ENCODE results near the gene GHR. TPM values are rescaled to one million over a fixed set of nuclear protein-coding genes. Genes with fewer than 3 reads are reported as not detected.

The GHR gene
- total RNA-seq, 1 donor from 2014 or later, result 2.3 TPM

GRCh38 chr5:42507451-42508097 is 84.3 kb downstream of the GHR start:
- no peak overlapping the region for H3K9ac ChIP-seq (ENCODE audit: low read length)
- no peaks in the 10 kb centered on the region for H3K79me2 ChIP-seq (ENCODE audit: insufficient read depth, low read length)
- Mint-ChIP-seq H3K9me3 (ENCODE audit: unreplicated experiment) (no peaks in the 10 kb centered on the region), H3K4me1 (ENCODE audit: low read depth, unreplicated experiment) (peaks cover 4% of the 10 kb centered on the region), H3K4me3 (ENCODE audit: unreplicated experiment) (no peak overlapping the region), H3K27ac (ENCODE audit: unreplicated experiment) (no peak overlapping the region), H3K36me3 (ENCODE audit: low read depth, unreplicated experiment) (no peaks in the 10 kb centered on the region), H3K27me3 (ENCODE audit: low read depth, unreplicated experiment) (no peaks in the 10 kb centered on the region)
- no peak for FAIRE-seq
- H3K4me2 ChIP-seq (ENCODE audit: low read length), result no peak overlapping the region
- no peak overlapping the region for H3K27ac ChIP-seq (ENCODE audit: low read depth, low read length)
- H3K4me3 ChIP-seq (ENCODE audit: insufficient read depth, low read depth, low read length), result no peak overlapping the region
- no peaks in the 10 kb centered on the region for H3K27me3 ChIP-seq (ENCODE audit: insufficient read depth, low read length)
- no peaks in the 10 kb centered on the region for H3K4me1 ChIP-seq (ENCODE audit: insufficient read depth, low read length)
- H2AFZ ChIP-seq (ENCODE audit: low read depth, low read length), result no peak overlapping the region
- H3K36me3 ChIP-seq (ENCODE audit: insufficient read depth, low read length), result no peaks in the 10 kb centered on the region
- H4K20me1 ChIP-seq (ENCODE audit: insufficient read depth, low read length), result no peaks in the 10 kb centered on the region
- DNase-seq (ENCODE audit: low read depth), result no peak
- TF ChIP-seq CTCF (IDR thresholded peaks at IDR 0.05; ENCODE audit: insufficient read depth, low read depth, low read length), result no peak
- TF ChIP-seq EZH2 (IDR thresholded peaks at IDR 0.05; ENCODE audit: insufficient read depth, low read length), result no peak
- H3K9me3 ChIP-seq (ENCODE audit: insufficient read depth, low read depth, low read length), result no peaks in the 10 kb centered on the region

DNA sequence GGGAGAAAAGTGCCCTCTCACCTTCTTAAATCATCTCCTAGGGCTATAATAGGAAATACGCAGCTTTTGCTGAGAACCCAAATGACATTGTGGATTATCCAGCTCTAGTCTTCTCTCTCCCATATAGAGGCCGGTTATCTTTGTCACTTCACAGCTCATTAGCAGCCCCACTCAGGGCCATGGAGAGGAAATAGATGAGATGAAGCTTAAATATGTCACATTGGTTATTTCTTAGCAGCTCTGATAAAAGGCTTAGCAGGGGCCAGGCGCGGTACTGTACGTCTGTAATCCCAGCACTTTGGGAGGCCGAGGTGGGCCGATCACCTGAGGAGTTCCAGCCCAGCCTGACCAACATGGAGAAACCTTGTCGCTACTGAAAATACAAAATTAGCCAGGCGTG is 90.0 kb downstream of the GHR start:
- Histone ChIP-seq H3K4me1 (ENCODE audit: insufficient read depth, low read length) (no peaks in the 10 kb centered on the region), H3K27ac (ENCODE audit: low read depth, low read length) (no peak overlapping the region), H3K36me3 (ENCODE audit: insufficient read depth, low read length) (no peaks in the 10 kb centered on the region), H3K9me3 (ENCODE audit: insufficient read depth, low read depth, low read length) (no peaks in the 10 kb centered on the region), H3K4me3 (ENCODE audit: insufficient read depth, low read depth, low read length) (no peak overlapping the region), H3K9ac (ENCODE audit: low read length) (no peak overlapping the region), H2AFZ (ENCODE audit: low read depth, low read length) (no peak overlapping the region), H3K27me3 (ENCODE audit: insufficient read depth, low read length) (no peaks in the 10 kb centered on the region), H3K79me2 (ENCODE audit: insufficient read depth, low read length) (no peaks in the 10 kb centered on the region), H3K4me2 (ENCODE audit: low read length) (no peak overlapping the region), H4K20me1 (ENCODE audit: insufficient read depth, low read length) (no peaks in the 10 kb centered on the region)
- TF ChIP-seq EZH2 (IDR thresholded peaks at IDR 0.05; ENCODE audit: insufficient read depth, low read length) (no peak), CTCF (IDR thresholded peaks at IDR 0.05; ENCODE audit: insufficient read depth, low read depth, low read length) (no peak)
- FAIRE-seq, result no peak
- no peaks in the 10 kb centered on the region for H3K36me3 Mint-ChIP-seq (ENCODE audit: low read depth, unreplicated experiment)
- H3K4me1 Mint-ChIP-seq (ENCODE audit: low read depth, unreplicated experiment), result no peaks in the 10 kb centered on the region
- DNase-seq (ENCODE audit: low read depth), result no peak
- H3K9me3 Mint-ChIP-seq (ENCODE audit: unreplicated experiment), result no peaks in the 10 kb centered on the region
- no peak overlapping the region for H3K4me3 Mint-ChIP-seq (ENCODE audit: unreplicated experiment)
- no peak overlapping the region for H3K27ac Mint-ChIP-seq (ENCODE audit: unreplicated experiment)
- H3K27me3 Mint-ChIP-seq (ENCODE audit: low read depth, unreplicated experiment), result no peaks in the 10 kb centered on the region

DNA sequence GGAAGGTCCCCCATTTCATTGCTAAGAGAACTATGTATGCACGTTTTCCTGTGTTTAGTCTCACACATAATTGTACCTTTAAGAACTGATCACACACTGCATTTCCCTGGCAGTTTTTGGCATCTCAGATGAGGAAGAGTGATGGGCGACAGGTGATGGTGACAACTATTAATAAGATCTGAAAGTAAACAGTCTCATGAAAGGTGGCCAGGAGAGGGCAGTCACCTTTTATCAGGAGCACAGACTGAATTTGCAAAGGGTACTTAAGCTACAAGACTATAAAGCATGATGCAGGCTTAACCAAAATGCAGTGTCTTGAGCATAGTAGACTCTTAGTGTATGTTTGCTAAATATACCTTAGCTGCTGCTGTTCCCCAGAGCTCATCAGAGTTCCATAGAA is 91.5 kb downstream of the GHR start:
- H3K79me2 ChIP-seq (ENCODE audit: insufficient read depth, low read length), result no peaks in the 10 kb centered on the region
- no peak overlapping the region for H3K9ac ChIP-seq (ENCODE audit: low read length)
- TF ChIP-seq CTCF (IDR thresholded peaks at IDR 0.05; ENCODE audit: insufficient read depth, low read depth, low read length), result no peak
- TF ChIP-seq EZH2 (IDR thresholded peaks at IDR 0.05; ENCODE audit: insufficient read depth, low read length), result no peak
- H3K9me3 ChIP-seq (ENCODE audit: insufficient read depth, low read depth, low read length), result no peaks in the 10 kb centered on the region
- no peaks in the 10 kb centered on the region for H3K27me3 Mint-ChIP-seq (ENCODE audit: low read depth, unreplicated experiment)
- H3K4me3 Mint-ChIP-seq (ENCODE audit: unreplicated experiment), result no peak overlapping the region
- no peak overlapping the region for H2AFZ ChIP-seq (ENCODE audit: low read depth, low read length)
- no peak for FAIRE-seq
- H3K27ac Mint-ChIP-seq (ENCODE audit: unreplicated experiment), result no peak overlapping the region
- H3K9me3 Mint-ChIP-seq (ENCODE audit: unreplicated experiment), result no peaks in the 10 kb centered on the region
- H4K20me1 ChIP-seq (ENCODE audit: insufficient read depth, low read length), result no peaks in the 10 kb centered on the region
- no peak overlapping the region for H3K4me3 ChIP-seq (ENCODE audit: insufficient read depth, low read depth, low read length)
- no peak overlapping the region for H3K27ac ChIP-seq (ENCODE audit: low read depth, low read length)
- no peaks in the 10 kb centered on the region for H3K4me1 Mint-ChIP-seq (ENCODE audit: low read depth, unreplicated experiment)
- no peak overlapping the region for H3K4me2 ChIP-seq (ENCODE audit: low read length)
- no peaks in the 10 kb centered on the region for H3K4me1 ChIP-seq (ENCODE audit: insufficient read depth, low read length)
- H3K36me3 Mint-ChIP-seq (ENCODE audit: low read depth, unreplicated experiment), result no peaks in the 10 kb centered on the region
- DNase-seq (ENCODE audit: low read depth), result no peak
- no peaks in the 10 kb centered on the region for H3K36me3 ChIP-seq (ENCODE audit: insufficient read depth, low read length)
- no peaks in the 10 kb centered on the region for H3K27me3 ChIP-seq (ENCODE audit: insufficient read depth, low read length)
